GM13976 (cell line): ENCODE results near the gene RASSF3.

Experiments used
- DNase-seq: peaks from one replicate; pipeline ENCODE4 v3.0.0; 2012; ENCODE audit warnings: low spot score
- in situ Hi-C: fragments of 300-500 bp; cut with MboI; formaldehyde crosslinking; loops from one replicate; pipeline ENCODE4 v1.12.0; 2022; ENCODE audit warnings: low sequenced_read_pairs, mixed read lengths, inconsistent platforms; ENCODE audit not compliant: unreplicated experiment
- TF ChIP-seq, protein P1 (sequence below): IDR thresholded peaks from 2 replicates; pipeline ENCODE4 v1.5.1; 2012; ENCODE audit warnings: borderline replicate concordance, mild to moderate bottlenecking; ENCODE audit not compliant: insufficient read depth; ENCODE audit errors: extremely low read depth, missing control alignments, control extremely low read depth

Gene RASSF3

DNA sequence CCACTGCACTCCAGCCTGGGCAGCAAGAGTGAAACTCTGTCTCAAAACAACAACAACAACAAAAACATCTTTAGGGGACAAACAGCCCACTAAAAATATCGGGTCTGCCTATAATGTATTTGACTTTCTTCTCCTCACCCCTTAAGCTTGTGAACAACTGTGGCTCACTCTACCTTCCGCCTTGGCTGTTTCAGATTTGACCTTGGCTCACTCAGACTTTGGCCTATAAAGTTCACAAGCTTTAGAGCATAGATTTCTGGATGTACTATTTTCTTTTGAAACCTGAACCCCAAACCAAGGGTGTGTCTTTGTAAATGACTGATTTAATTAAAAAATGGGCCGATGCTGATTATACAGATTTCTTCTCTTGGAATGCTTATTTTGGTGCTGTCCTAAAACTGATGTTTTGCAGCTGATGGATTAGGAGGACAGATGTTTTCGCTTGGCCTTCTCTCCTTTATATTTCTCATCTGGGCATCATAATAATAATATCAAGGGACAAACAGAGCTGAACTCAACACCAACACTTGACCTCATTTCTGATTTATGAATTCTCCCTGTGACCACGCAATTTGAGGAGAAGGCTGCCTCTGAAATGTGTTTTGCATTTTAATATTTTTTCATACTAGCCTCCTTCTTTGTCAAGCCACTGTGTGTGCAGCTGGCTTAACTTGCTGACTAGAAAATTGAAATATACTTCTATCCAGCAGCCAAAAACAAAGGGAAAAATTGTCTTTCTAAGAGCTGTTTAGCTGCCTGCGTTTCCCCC, 40.2 kb upstream of the RASSF3 start:
- in situ Hi-C loops, result no loop called here
- TF ChIP-seq, protein P1, sequence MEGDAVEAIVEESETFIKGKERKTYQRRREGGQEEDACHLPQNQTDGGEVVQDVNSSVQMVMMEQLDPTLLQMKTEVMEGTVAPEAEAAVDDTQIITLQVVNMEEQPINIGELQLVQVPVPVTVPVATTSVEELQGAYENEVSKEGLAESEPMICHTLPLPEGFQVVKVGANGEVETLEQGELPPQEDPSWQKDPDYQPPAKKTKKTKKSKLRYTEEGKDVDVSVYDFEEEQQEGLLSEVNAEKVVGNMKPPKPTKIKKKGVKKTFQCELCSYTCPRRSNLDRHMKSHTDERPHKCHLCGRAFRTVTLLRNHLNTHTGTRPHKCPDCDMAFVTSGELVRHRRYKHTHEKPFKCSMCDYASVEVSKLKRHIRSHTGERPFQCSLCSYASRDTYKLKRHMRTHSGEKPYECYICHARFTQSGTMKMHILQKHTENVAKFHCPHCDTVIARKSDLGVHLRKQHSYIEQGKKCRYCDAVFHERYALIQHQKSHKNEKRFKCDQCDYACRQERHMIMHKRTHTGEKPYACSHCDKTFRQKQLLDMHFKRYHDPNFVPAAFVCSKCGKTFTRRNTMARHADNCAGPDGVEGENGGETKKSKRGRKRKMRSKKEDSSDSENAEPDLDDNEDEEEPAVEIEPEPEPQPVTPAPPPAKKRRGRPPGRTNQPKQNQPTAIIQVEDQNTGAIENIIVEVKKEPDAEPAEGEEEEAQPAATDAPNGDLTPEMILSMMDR, result no peak

DNA sequence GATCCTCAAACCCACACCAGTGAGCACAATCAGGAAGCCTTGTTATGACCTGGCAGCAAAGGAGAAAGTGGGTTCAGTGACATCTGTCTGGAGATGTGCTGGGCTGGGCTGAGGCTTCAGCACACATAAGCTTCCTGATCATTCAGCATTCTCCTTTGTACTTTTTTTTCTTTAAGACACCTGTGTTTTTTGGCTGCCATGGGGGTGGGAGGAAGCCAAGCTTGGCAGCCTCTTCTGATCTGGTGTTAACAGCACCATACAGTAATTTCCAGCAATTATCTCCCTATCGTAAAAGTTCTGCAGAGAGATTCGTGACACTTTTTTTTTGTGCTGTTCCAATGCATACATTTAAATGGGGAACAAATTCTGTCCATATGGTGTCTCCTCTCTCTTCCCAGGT, 38.9 kb upstream of the RASSF3 start:
- in situ Hi-C loops, result no loop called here
- TF ChIP-seq, protein P1, result no peak
- DNase-seq, result no peak

More for the DNA sequence above, 40.2 kb upstream of the RASSF3 start:
- no peak for DNase-seq

DNA sequence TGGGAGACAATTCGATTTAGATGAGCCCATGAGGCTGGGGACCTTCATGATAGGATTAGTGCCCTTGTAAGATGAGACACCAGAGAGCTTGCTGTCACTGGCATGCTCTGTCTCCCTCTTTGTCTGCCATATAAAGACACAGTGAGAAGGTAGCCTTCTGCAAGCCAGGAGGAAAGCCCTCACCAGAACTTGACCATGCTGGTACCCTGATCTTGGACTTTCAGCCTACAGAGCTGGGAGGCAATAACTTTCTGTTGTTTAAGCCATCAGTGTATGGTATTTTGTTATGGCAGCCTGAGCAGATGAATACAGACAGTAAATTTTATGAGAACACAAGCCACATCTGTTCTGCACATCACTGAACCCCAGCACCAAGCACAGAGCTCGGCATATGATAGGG, 38.1 kb upstream of the RASSF3 start:
- no peak for DNase-seq
- TF ChIP-seq, protein P1, result no peak
- in situ Hi-C loops, result no loop called here

DNA sequence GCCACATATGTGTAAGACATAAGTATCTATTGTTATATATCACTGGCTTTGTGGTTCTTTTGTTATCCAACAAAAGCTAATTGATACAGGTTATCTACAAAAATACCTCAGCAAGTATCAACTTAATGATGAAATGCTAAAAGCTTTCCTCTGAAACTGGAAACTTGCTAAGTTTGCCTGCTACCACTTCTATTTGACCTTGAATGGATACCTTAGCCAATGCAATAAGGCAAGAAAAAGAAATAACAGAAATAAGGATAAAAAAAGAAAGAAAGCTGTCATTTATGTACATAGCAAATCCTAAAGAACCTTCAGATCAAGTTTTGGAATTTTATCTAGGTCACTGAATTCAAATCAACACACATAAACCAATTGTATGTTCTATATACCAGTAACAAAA, 35.5 kb upstream of the RASSF3 start:
- no peak for DNase-seq
- in situ Hi-C loops, result no loop called here
- TF ChIP-seq, protein P1, result no peak

DNA sequence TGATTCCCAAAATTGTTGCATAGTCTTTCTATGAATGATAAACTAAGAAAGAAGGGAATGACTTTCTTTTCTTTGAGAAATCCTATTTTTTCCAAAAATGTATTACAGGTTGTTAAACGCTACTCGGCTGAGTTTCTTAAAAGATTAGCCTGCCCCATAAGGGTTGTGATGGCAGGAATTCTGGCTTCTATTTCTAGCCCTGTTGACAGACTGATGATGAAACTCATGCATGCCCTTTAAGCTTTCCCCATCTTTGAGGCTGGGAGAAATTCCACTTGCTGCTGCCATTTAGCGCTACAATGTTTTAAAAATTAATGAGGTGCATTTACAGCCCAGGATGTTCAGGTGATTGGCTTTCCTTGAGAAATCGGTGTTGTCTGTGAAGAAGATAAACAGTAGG, 33.2 kb upstream of the RASSF3 start:
- in situ Hi-C loops, result no loop called here

DNA sequence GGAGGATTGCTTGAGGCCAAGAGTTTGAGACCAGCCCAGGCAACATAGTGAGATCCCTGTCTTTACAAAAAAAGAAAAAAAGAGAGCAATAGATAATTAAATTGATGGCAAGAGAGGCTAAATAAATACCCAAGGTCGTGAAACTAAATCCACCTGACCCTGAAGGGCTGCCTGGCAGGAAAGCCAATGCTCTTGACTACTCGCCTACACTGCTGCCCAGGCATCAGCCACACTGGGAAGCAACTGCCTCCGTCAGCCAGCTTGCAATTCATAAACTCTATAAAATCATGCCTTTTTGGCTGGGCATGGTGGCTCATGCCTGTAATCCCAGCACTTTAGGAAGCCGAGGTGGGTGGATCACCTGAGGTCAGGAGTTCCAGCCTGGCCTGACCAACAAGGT, 31.7 kb upstream of the RASSF3 start:
- TF ChIP-seq, protein P1, result no peak
- in situ Hi-C loops, result no loop called here
- no peak for DNase-seq

More for the DNA sequence above, 33.2 kb upstream of the RASSF3 start:
- no peak for DNase-seq
- TF ChIP-seq, protein P1, result no peak
